ENCODE results near the gene RASA3. TPM values are rescaled to one million over a fixed set of nuclear protein-coding genes. Genes with fewer than 3 reads are reported as not detected.

The RASA3 gene
- total and polyA plus RNA-seq, 2 of the 8 experiments (the other 6 are each of a cell fraction or from before 2014, with no cell fraction given): 7.5 to 21.9 TPM

- TF ChIP-seq CHD7 (IDR thresholded peaks at IDR 0.05; ENCODE audit: insufficient replicate concordance, low read length): no peak
- TF ChIP-seq TEAD4 (IDR thresholded peaks at IDR 0.05; ENCODE audit: low read depth, low read length): no peak
- no peak for TF ChIP-seq SRF (IDR thresholded peaks at IDR 0.05; ENCODE audit: low read depth, low read length)
- TF ChIP-seq TAF1 (IDR thresholded peaks at IDR 0.05; ENCODE audit: low read depth, low read length): no peak
- TF ChIP-seq ATF3 (IDR thresholded peaks at IDR 0.05; ENCODE audit: insufficient read depth, low read depth, low read length): no peak
- no peak for TF ChIP-seq RFX5 (IDR thresholded peaks at IDR 0.05; ENCODE audit: borderline replicate concordance, low read depth, low read length)
- TF ChIP-seq SP2 (IDR thresholded peaks at IDR 0.05; ENCODE audit: low read length): no peak
Measured at GRCh38 chr13:114164053-114164452, 31.6 kb upstream of the RASA3 start (continued).
